NCI-H2107 treated with DMSO at 0.1 percent for 48 hours (cell line): ENCODE measurements around the gene ARMC12.
"Not testable (repeated sequence)": the region's sequence is repeated elsewhere in the genome, so short reads cannot be mapped to it uniquely, and the experiment has no call there.

Experiments
- DNase-seq: peaks from one replicate; lab custom pipeline; 2025; ENCODE audit not compliant: unreplicated experiment; lab: John Stamatoyannopoulos, UW

The ARMC12 gene

GRCh38 chr6:35736982-35737412, at the start of gene ARMC12:
Gene ARMC12, plus strand, starts transcription at chr6:35737032. Its CDS starts 77 bp downstream, at chr6:35737109.
- DNase-seq = no peak

GRCh38 chr6:35687658-35688604, 48.9 kb upstream of the ARMC12 start:
- no peak for DNase-seq

- DNase-seq = no peak
These were observed 48.1 kb upstream of the ARMC12 start, which contains the start of gene FKBP5 for GRCh38 chr6:35688605-35689322. Gene FKBP5, minus strand, starts transcription at chr6:35688915. Its CDS starts 46,091 bp downstream, at chr6:35642824.

GRCh38 chr6:35690006-35690405, 46.8 kb upstream of the ARMC12 start:
- DNase-seq = not testable (repeated sequence)

GRCh38 chr6:35690484-35690883, 46.3 kb upstream of the ARMC12 start:
- no peak for DNase-seq

GRCh38 chr6:35691027-35691824, 45.6 kb upstream of the ARMC12 start:
- no peak for DNase-seq

GRCh38 chr6:35694462-35694861, 42.4 kb upstream of the ARMC12 start:
- no peak for DNase-seq

- DNase-seq = not testable (repeated sequence)
These were observed 38.4 kb upstream of the ARMC12 start for GRCh38 chr6:35698430-35698829.

GRCh38 chr6:35698858-35699257, 38.0 kb upstream of the ARMC12 start:
- no peak for DNase-seq

GRCh38 chr6:35703554-35703953, 33.3 kb upstream of the ARMC12 start:
- DNase-seq = no peak

- no peak for DNase-seq
These were observed 30.4 kb upstream of the ARMC12 start for GRCh38 chr6:35706468-35706867.

GRCh38 chr6:35707714-35708407, 29.0 kb upstream of the ARMC12 start:
- DNase-seq = no peak

- no peak for DNase-seq
These were observed 28.2 kb upstream of the ARMC12 start for GRCh38 chr6:35708585-35708984.

GRCh38 chr6:35710241-35710847, 26.5 kb upstream of the ARMC12 start:
- no peak for DNase-seq

- DNase-seq = no peak
These were observed 25.1 kb upstream of the ARMC12 start for GRCh38 chr6:35711731-35712130.

GRCh38 chr6:35713006-35713767, 23.6 kb upstream of the ARMC12 start:
- no peak for DNase-seq

GRCh38 chr6:35716798-35717197, 20.0 kb upstream of the ARMC12 start:
- DNase-seq = no peak

- DNase-seq = no peak
These were observed 19.1 kb upstream of the ARMC12 start for GRCh38 chr6:35717449-35718374.
